B cell (primary cell): ENCODE results near the gene TMEM17. TPM values are rescaled to one million over a fixed set of nuclear protein-coding genes. Genes with fewer than 3 reads are reported as not detected.

Source experiments
- ATAC-seq: fragments of 200-7000 bp; cut with Tn5 transposase; one replicate; pipeline ENCODE4 v1.10.0; 2021; ENCODE audit warnings: low read depth, mild to moderate bottlenecking, moderate number of reproducible peaks, moderate library complexity
- CTCF ChIA-PET: fragments of 350-600 bp; sonication (Branson Sonifier 250); formaldehyde crosslinking; loops from one replicate; lab custom pipeline; 2021; ENCODE audit warnings: antibody characterized with exemption, inconsistent platforms; lab: Charles Lee
- POLR2A ChIA-PET: fragments of 350-600 bp; sonication (Branson Sonifier 250); formaldehyde crosslinking; loops from one replicate; lab custom pipeline; 2021; ENCODE audit warnings: antibody characterized with exemption; lab: Charles Lee
- DNase-seq: peaks from one replicate; pipeline ENCODE4 v3.0.0; 2013
- H2AFZ ChIP-seq: 2 replicates; pipeline ENCODE4 v1.6.1; 2012; ENCODE audit warnings: mild to moderate bottlenecking, low read depth, low read length; ENCODE audit not compliant: insufficient read depth, poor library complexity, severe bottlenecking
- H3K27ac ChIP-seq, 2 donors: 1 replicate in 1 of 2; 2 replicates in 1 of 2; pipeline ENCODE4 v1.5.1; 2012 to 2013; ENCODE audit warnings: low read length in 2 of 2, mild to moderate bottlenecking in 2 of 2, moderate library complexity in 1 of 2
- H3K27me3 ChIP-seq, 4 experiments: fragments of 200-600 bp in 1 of 4; sonication (generic) in 1 of 4; replicated peaks in 1 of 4; 1 replicate in 2 of 4; 2 replicates in 2 of 4; pipeline versions ENCODE4 v1.6.1 to v1.7.0; 2013 to 2016; ENCODE audit warnings: low read length in 3 of 4, mild to moderate bottlenecking in 2 of 4, mixed read lengths in 1 of 4, moderate library complexity in 1 of 4; ENCODE audit not compliant: insufficient read depth in 4 of 4, control insufficient read depth in 3 of 4; ENCODE audit errors: control extremely low read depth in 1 of 4
- H3K36me3 ChIP-seq, 2 experiments: replicated peaks in 1 of 2; 1 replicate in 1 of 2; 2 replicates in 1 of 2; pipeline versions ENCODE4 v1.6.1 to v1.7.1; 2013; ENCODE audit warnings: low read length in 1 of 2; ENCODE audit not compliant: insufficient read depth in 2 of 2, control insufficient read depth in 1 of 2; ENCODE audit errors: control extremely low read depth in 1 of 2, extremely low read depth in 1 of 2
- H3K4me1 ChIP-seq, 2 donors: fragments of 200-600 bp in 1 of 2; sonication (generic) in 1 of 2; 1 replicate in 1 of 2; 2 replicates in 1 of 2; pipeline versions ENCODE4 v1.5.1 to v1.6.1; 2013 to 2017; ENCODE audit warnings: low read length in 2 of 2; ENCODE audit not compliant: control insufficient read depth in 2 of 2, insufficient read depth in 2 of 2
- H3K4me2 ChIP-seq: replicated peaks from 2 replicates; pipeline ENCODE3; 2012; ENCODE audit warnings: mild to moderate bottlenecking, low read depth, low read length; ENCODE audit not compliant: poor library complexity, severe bottlenecking
- H3K4me3 ChIP-seq, 5 experiments: fragments of 200-600 bp in 1 of 5; sonication (generic) in 1 of 5; 1 replicate in 3 of 5; 2 replicates in 2 of 5; pipeline versions ENCODE4 v1.5.1 to v1.7.0; 2011 to 2016; ENCODE audit warnings: low read length in 4 of 5, mild to moderate bottlenecking in 4 of 5, low read depth in 2 of 5, control low read depth in 1 of 5, moderate library complexity in 1 of 5; ENCODE audit not compliant: insufficient read depth in 1 of 5; ENCODE audit errors: control extremely low read depth in 1 of 5, extremely low read depth in 1 of 5
- H3K79me2 ChIP-seq: fragments of 200-600 bp; sonication (generic); one replicate; pipeline ENCODE4 v1.6.0; 2016; ENCODE audit warnings: low read length; ENCODE audit not compliant: control insufficient read depth, insufficient read depth
- H3K9ac ChIP-seq: fragments of 200-600 bp; sonication (generic); 2 replicates; pipeline ENCODE4 v1.6.1; 2017; ENCODE audit warnings: mild to moderate bottlenecking, low read length, moderate library complexity
- H3K9me3 ChIP-seq, 3 donors: one replicate each; pipeline versions ENCODE4 v1.6.1 to v1.7.1; 2013; ENCODE audit warnings: low read length in 2 of 3; ENCODE audit not compliant: control insufficient read depth in 2 of 3, insufficient read depth in 1 of 3; ENCODE audit errors: control extremely low read depth in 1 of 3
- H4K20me1 ChIP-seq: 2 replicates; pipeline ENCODE4 v1.6.0; 2012; ENCODE audit warnings: mild to moderate bottlenecking, low read length; ENCODE audit not compliant: insufficient read depth, control insufficient read depth, poor library complexity, severe bottlenecking
- H3K27ac Mint-ChIP-seq: one replicate; pipeline ENCODE4 v1.8.0; 2021; ENCODE audit warnings: mixed read lengths
- H3K27me3 Mint-ChIP-seq: one replicate; pipeline ENCODE4 v1.8.0; 2021; ENCODE audit warnings: mixed read lengths
- H3K4me1 Mint-ChIP-seq: one replicate; pipeline ENCODE4 v1.8.0; 2021; ENCODE audit warnings: mixed read lengths
- H3K4me3 Mint-ChIP-seq: one replicate; pipeline ENCODE4 v1.8.0; 2021; ENCODE audit warnings: mixed read lengths
- H3K9me3 Mint-ChIP-seq: one replicate; pipeline ENCODE4 v1.8.0; 2022; ENCODE audit warnings: mixed read lengths; ENCODE audit not compliant: insufficient read depth
- CTCF ChIP-seq: fragments of 200-600 bp; IDR thresholded peaks from one replicate; pipeline ENCODE4 v1.8.0; 2022; ENCODE audit warnings: antibody characterized with exemption, mild to moderate bottlenecking
- EZH2 ChIP-seq: IDR thresholded peaks from 2 replicates; pipeline ENCODE4 v1.6.1; 2012; ENCODE audit warnings: borderline replicate concordance, low read depth, mild to moderate bottlenecking, moderate library complexity, low read length; ENCODE audit not compliant: insufficient read depth, poor library complexity, severe bottlenecking
- WGBS: methylation state at CpG from one replicate; pipeline ENCODE4 v1.1.5; 2013; ENCODE audit warnings: missing lambda C conversion rate; ENCODE audit not compliant: insufficient coverage; 5-methylcytosine and 5-hydroxymethylcytosine counted together
- intact Hi-C: fragments of 100-400 bp; cut with micrococcal nuclease; formaldehyde crosslinking; loops from one replicate; pipeline ENCODE4 v1.10.0; 2022
- polyA plus RNA-seq: library from polyadenylated mRNA; depleted of rRNA; stranded (reverse); fragments of >200 nt; gene quantifications from 2 replicates; pipeline ENCODE4 v1.2.3, GENCODE V29; 2012
- total RNA-seq, 2 donors: library from RNA; stranded (reverse); fragments of 120-200 nt in 1 of 2; gene quantifications; 1 replicate in 1 of 2; 2 replicates in 1 of 2; pipeline versions ENCODE4 v1.2.3 to v1.2.4, GENCODE V29; 2013 to 2022

The TMEM17 gene
- total and polyA plus RNA-seq, 2 donors (not counting 1 experiment from before 2014, with no cell fraction given) = not detected

- Mint-ChIP-seq H3K27ac (no peak overlapping the region), H3K9me3 (no peaks in the 10 kb centered on the region), H3K4me1 (no peaks in the 10 kb centered on the region), H3K27me3 (no peaks in the 10 kb centered on the region), H3K4me3 (no peak overlapping the region)
- no peak for ATAC-seq
- TF ChIP-seq CTCF = no peak
- TF ChIP-seq EZH2 = no peak
- no peak overlapping the region for H3K27ac ChIP-seq
- intact Hi-C loops = no loop called here
- no peaks in the 10 kb centered on the region for H3K9me3 ChIP-seq
- no peak overlapping the region for H3K4me3 ChIP-seq
- no peak overlapping the region for H3K9ac ChIP-seq
- no peaks in the 10 kb centered on the region for H3K27me3 ChIP-seq
- no peak for DNase-seq
- H3K36me3 ChIP-seq = no peaks in the 10 kb centered on the region
- ChIA-PET POLR2A (no interaction called here), CTCF (no interaction called here)
- H2AFZ ChIP-seq = no peak overlapping the region
- no peaks in the 10 kb centered on the region for H3K4me1 ChIP-seq
- H3K4me2 ChIP-seq = no peak overlapping the region
- H3K79me2 ChIP-seq = no peaks in the 10 kb centered on the region
- no peaks in the 10 kb centered on the region for H4K20me1 ChIP-seq
Measured at GRCh38 chr2:62498739-62499138, 7.3 kb downstream of the TMEM17 start.

- POLR2A ChIA-PET = no interaction called here
- Mint-ChIP-seq H3K9me3 (no peaks in the 10 kb centered on the region), H3K27me3 (no peaks in the 10 kb centered on the region), H3K4me3 (no peak overlapping the region), H3K4me1 (no peaks in the 10 kb centered on the region), H3K27ac (no peak overlapping the region)
- no peak overlapping the region for H3K9ac ChIP-seq
- ATAC-seq = no peak
- H3K4me1 ChIP-seq = no peaks in the 10 kb centered on the region
- no peaks in the 10 kb centered on the region for H3K27me3 ChIP-seq
- no peak for DNase-seq
- H3K27ac ChIP-seq = no peak overlapping the region
- CTCF ChIA-PET = interaction anchor here (0.8 kb wide), 1 partner anchor 10 kb away, joined by 3 read pairs; no protein-coding TSS in a partner anchor
- H3K4me3 ChIP-seq = no peak overlapping the region
- H2AFZ ChIP-seq = no peak overlapping the region
- intact Hi-C loops = no loop called here
- no peak overlapping the region for H3K4me2 ChIP-seq
- WGBS = 91% methylated on average over 2 of the region's 2 CpGs
- no peaks in the 10 kb centered on the region for H3K36me3 ChIP-seq
- H3K9me3 ChIP-seq = no peaks in the 10 kb centered on the region
- no peaks in the 10 kb centered on the region for H3K79me2 ChIP-seq
- H4K20me1 ChIP-seq = no peaks in the 10 kb centered on the region
- TF ChIP-seq CTCF (no peak), EZH2 (no peak)
Measured at GRCh38 chr2:62495761-62496160, 10.2 kb downstream of the TMEM17 start.
